Pulmonary artery endothelial cell (primary cell): ENCODE data around the gene MVK. TPM values are rescaled to one million over a fixed set of nuclear protein-coding genes. Genes with fewer than 3 reads are reported as not detected.

Experiments used
- DNase-seq: peaks from one replicate; pipeline ENCODE4 v3.0.0-alpha.2; 2011; ENCODE audit warnings: low read depth, low spot score
- total RNA-seq: library from RNA; depleted of rRNA; stranded (reverse); fragments of >200 nt; gene quantifications from 2 replicates; pipeline ENCODE4 v1.2.3, GENCODE V29; 2014

MVK gene
- 19.7 and 32.5 TPM in 2 replicates for total RNA-seq

- peak; percentile 98 for DNase-seq
Observed at GRCh38 chr12:109573029-109573913, at the start of gene MVK, which contains the start of gene MMAB. MVK (plus strand) TSS chr12:109573794; CDS start chr12:109574823, 1,029 bp downstream. MMAB (minus strand) TSS chr12:109573504; CDS start chr12:109573480, 24 bp downstream.

GRCh38 chr12:109524466-109525278 lies 48.9 kb upstream of the MVK start:
- DNase-seq = no peak

GRCh38 chr12:109525279-109525585 lies 48.4 kb upstream of the MVK start:
- DNase-seq = no peak

GRCh38 chr12:109527489-109528123 lies 46.0 kb upstream of the MVK start:
- no peak for DNase-seq

GRCh38 chr12:109529691-109530640 lies 43.6 kb upstream of the MVK start:
- DNase-seq = no peak

GRCh38 chr12:109531411-109531810 lies 42.2 kb upstream of the MVK start:
- no peak for DNase-seq

- DNase-seq = no peak
Observed at GRCh38 chr12:109532721-109533486, 40.7 kb upstream of the MVK start.

GRCh38 chr12:109533487-109533740 lies 40.2 kb upstream of the MVK start:
- DNase-seq = no peak

- DNase-seq = no peak
Observed at GRCh38 chr12:109534456-109534855, 39.1 kb upstream of the MVK start.

GRCh38 chr12:109535231-109535862 lies 38.2 kb upstream of the MVK start:
- DNase-seq = no peak

GRCh38 chr12:109535863-109536250 lies 37.7 kb upstream of the MVK start:
- DNase-seq = no peak

- no peak for DNase-seq
Observed at GRCh38 chr12:109537136-109537535, 36.5 kb upstream of the MVK start.

GRCh38 chr12:109538191-109538863 lies 35.3 kb upstream of the MVK start:
- DNase-seq = no peak

- no peak for DNase-seq
Observed at GRCh38 chr12:109539508-109539907, 34.1 kb upstream of the MVK start.

- no peak for DNase-seq
Observed at GRCh38 chr12:109540526-109541412, 32.8 kb upstream of the MVK start.

GRCh38 chr12:109541413-109541726 lies 32.2 kb upstream of the MVK start:
- no peak for DNase-seq

GRCh38 chr12:109542014-109542413 lies 31.6 kb upstream of the MVK start:
- DNase-seq = no peak

GRCh38 chr12:109542876-109543275 lies 30.7 kb upstream of the MVK start:
- no peak for DNase-seq
